Activated CD8-positive, alpha-beta T cell treated with anti-CD3 and anti-CD28 coated beads for 36 hours (primary cell): ENCODE measurements around the gene KITLG. TPM values are rescaled to one million over a fixed set of nuclear protein-coding genes. Genes with fewer than 3 reads are reported as not detected.

Source experiments
- ATAC-seq: fragments of 200-7000 bp; cut with Tn5 transposase; one replicate; pipeline ENCODE4 v1.10.0; 2021; ENCODE audit warnings: mild to moderate bottlenecking, moderate library complexity
- CTCF ChIA-PET: fragments of 350-600 bp; sonication (Branson Sonifier 250); formaldehyde crosslinking; loops from one replicate; lab custom pipeline; 2021; ENCODE audit warnings: antibody characterized with exemption; lab: Charles Lee
- POLR2A ChIA-PET: fragments of 350-600 bp; sonication (Branson Sonifier 250); formaldehyde crosslinking; loops from one replicate; lab custom pipeline; 2021; ENCODE audit warnings: antibody characterized with exemption; lab: Charles Lee
- DNase-seq: peaks from one replicate; pipeline ENCODE4 v3.0.0-alpha.2; 2020
- H3K27ac Mint-ChIP-seq: one replicate; pipeline ENCODE4 v1.8.0; 2021; ENCODE audit warnings: mild to moderate bottlenecking, mixed read lengths
- H3K27me3 Mint-ChIP-seq: one replicate; pipeline ENCODE4 v1.8.0; 2021; ENCODE audit warnings: mixed read lengths
- H3K36me3 Mint-ChIP-seq: one replicate; pipeline ENCODE4 v1.8.0; 2021; ENCODE audit warnings: low read depth, mixed read lengths
- H3K4me1 Mint-ChIP-seq: one replicate; pipeline ENCODE4 v1.8.0; 2021; ENCODE audit warnings: low read depth, mixed read lengths
- H3K4me3 Mint-ChIP-seq: one replicate; pipeline ENCODE4 v1.8.0; 2021; ENCODE audit warnings: mild to moderate bottlenecking, moderate library complexity, mixed read lengths
- H3K9me3 Mint-ChIP-seq: one replicate; pipeline ENCODE4 v1.8.0; 2021; ENCODE audit warnings: mixed read lengths
- CTCF ChIP-seq: fragments of 200-600 bp; IDR thresholded peaks from one replicate; pipeline ENCODE4 v1.8.0; 2022; ENCODE audit warnings: antibody characterized with exemption, mild to moderate bottlenecking
- intact Hi-C: fragments of 100-400 bp; cut with micrococcal nuclease; formaldehyde crosslinking; loops from one replicate; pipeline ENCODE4 v1.10.0; 2022
- total RNA-seq, 2 experiments: library from RNA; stranded (reverse); gene quantifications; one replicate each; pipeline ENCODE4 v1.2.3, GENCODE V29; 2021

KITLG gene
- total RNA-seq, 2 experiments from 2014 or later, result not detected

GRCh38 chr12:88546226-88546625 lies 34.0 kb downstream of the KITLG start:
- CTCF ChIA-PET, result no interaction called here
- no peaks in the 10 kb centered on the region for H3K27me3 Mint-ChIP-seq
- H3K4me3 Mint-ChIP-seq, result no peak overlapping the region
- DNase-seq (no peak), ATAC-seq (no peak)
- POLR2A ChIA-PET, result no interaction called here
- H3K36me3 Mint-ChIP-seq, result no peaks in the 10 kb centered on the region
- no peak for TF ChIP-seq CTCF
- intact Hi-C loops, result no loop called here
- H3K9me3 Mint-ChIP-seq, result no peaks in the 10 kb centered on the region
- H3K27ac Mint-ChIP-seq, result no peak overlapping the region
- H3K4me1 Mint-ChIP-seq, result no peaks in the 10 kb centered on the region

- Mint-ChIP-seq H3K36me3 (no peaks in the 10 kb centered on the region), H3K27ac (no peak overlapping the region), H3K4me3 (no peak overlapping the region), H3K9me3 (no peaks in the 10 kb centered on the region), H3K27me3 (no peaks in the 10 kb centered on the region), H3K4me1 (no peaks in the 10 kb centered on the region)
- TF ChIP-seq CTCF, result no peak
- ChIA-PET POLR2A (no interaction called here), CTCF (no interaction called here)
- intact Hi-C loops, result no loop called here
- ATAC-seq (no peak), DNase-seq (no peak)
Measured at GRCh38 chr12:88544991-88545980, 35.0 kb downstream of the KITLG start.

GRCh38 chr12:88539893-88540292 lies 40.4 kb downstream of the KITLG start:
- Mint-ChIP-seq H3K27ac (no peak overlapping the region), H3K36me3 (no peaks in the 10 kb centered on the region), H3K4me1 (no peaks in the 10 kb centered on the region), H3K4me3 (no peak overlapping the region), H3K9me3 (no peaks in the 10 kb centered on the region), H3K27me3 (no peaks in the 10 kb centered on the region)
- POLR2A ChIA-PET, result no interaction called here
- intact Hi-C loops, result no loop called here
- no peak for TF ChIP-seq CTCF
- DNase-seq, result no peak
- CTCF ChIA-PET, result no interaction called here
- no peak for ATAC-seq

GRCh38 chr12:88538697-88539096 lies 41.6 kb downstream of the KITLG start:
- intact Hi-C loops, result no loop called here
- H3K4me1 Mint-ChIP-seq, result no peaks in the 10 kb centered on the region
- H3K4me3 Mint-ChIP-seq, result no peak overlapping the region
- H3K36me3 Mint-ChIP-seq, result no peaks in the 10 kb centered on the region
- ATAC-seq, result no peak
- H3K27me3 Mint-ChIP-seq, result no peaks in the 10 kb centered on the region
- no peak for TF ChIP-seq CTCF
- CTCF ChIA-PET, result no interaction called here
- no peak for DNase-seq
- H3K27ac Mint-ChIP-seq, result no peak overlapping the region
- POLR2A ChIA-PET, result no interaction called here
- H3K9me3 Mint-ChIP-seq, result no peaks in the 10 kb centered on the region

- H3K4me1 Mint-ChIP-seq, result no peaks in the 10 kb centered on the region
- DNase-seq (no peak), ATAC-seq (no peak)
- no peaks in the 10 kb centered on the region for H3K27me3 Mint-ChIP-seq
- ChIA-PET POLR2A (no interaction called here), CTCF (no interaction called here)
- intact Hi-C loops, result no loop called here
- no peak overlapping the region for H3K4me3 Mint-ChIP-seq
- no peak for TF ChIP-seq CTCF
- no peaks in the 10 kb centered on the region for H3K9me3 Mint-ChIP-seq
- no peaks in the 10 kb centered on the region for H3K36me3 Mint-ChIP-seq
- H3K27ac Mint-ChIP-seq, result no peak overlapping the region
Measured at GRCh38 chr12:88538250-88538649, 42.0 kb downstream of the KITLG start.
